ENCODE results near the gene NAV2.

The NAV2 gene

DNA sequence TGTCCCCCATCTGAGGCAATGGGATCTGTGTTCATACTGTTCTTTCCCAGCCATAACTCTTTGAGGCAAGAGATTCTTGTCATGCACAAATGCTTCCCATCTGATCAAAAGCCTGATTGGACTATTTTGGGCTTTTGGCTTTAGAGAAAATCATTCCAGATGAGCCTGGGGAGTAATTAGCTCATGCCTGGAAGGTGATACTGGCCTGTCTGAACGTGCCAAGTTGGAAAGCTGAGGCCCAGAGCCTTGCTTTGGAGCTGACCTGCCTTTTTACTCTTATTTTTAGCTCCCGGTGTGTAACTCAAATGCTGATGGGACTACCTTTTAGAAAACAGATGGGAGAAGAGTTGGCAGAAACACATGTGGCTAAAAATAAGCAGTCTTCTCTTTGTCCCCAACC, 342.7 kb downstream of the NAV2 start:
- H3K27ac Mint-ChIP-seq, result no peak overlapping the region
- H3K4me3 Mint-ChIP-seq, result no peak overlapping the region
- no peaks in the 10 kb centered on the region for H3K4me1 Mint-ChIP-seq (ENCODE audit: low read depth)
- no peaks in the 10 kb centered on the region for H3K36me3 Mint-ChIP-seq (ENCODE audit: low read depth)
- no peaks in the 10 kb centered on the region for H3K9me3 Mint-ChIP-seq
- no peaks in the 10 kb centered on the region for H3K27me3 Mint-ChIP-seq (ENCODE audit: low read depth)

DNA sequence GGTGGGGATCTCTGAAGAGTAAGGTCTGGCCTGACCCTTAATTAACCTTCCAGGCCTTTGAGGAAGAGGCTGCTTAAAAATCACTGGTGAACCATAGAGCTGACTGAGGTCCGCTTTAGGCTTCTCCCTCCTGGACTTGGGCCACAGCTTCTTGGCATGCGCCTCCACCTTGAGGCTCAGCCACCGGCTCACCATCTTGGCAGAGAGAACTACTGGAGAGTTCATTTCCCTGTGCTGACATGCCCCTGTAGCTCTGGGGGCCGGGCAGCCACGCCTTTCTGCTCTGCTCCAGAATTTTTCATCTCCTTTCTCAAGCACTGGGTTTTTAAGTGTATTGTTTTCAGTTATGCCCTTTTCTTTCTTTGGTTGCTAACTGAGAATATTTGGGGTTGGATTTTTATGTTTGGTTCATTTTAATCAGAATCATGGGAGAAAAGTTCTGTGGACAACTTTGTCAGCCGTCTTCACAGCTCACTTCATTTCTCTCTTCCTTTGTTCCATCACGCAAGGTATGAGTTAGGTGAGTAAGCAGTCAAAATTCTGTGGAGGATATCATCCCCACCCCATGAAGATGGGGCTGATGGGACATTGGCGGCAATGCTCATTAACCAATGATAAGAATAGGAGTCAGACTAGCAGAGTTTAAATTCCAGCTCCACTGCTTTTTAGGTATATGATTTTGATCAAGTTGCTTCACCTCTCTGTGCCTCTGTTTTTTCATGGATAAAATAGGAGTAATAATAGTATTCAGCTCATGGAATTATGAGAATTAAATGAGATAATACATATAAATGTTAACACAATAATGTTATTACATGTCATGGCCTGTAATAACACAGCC, 343.7 kb downstream of the NAV2 start:
- Mint-ChIP-seq H3K4me3 (no peak overlapping the region), H3K4me1 (ENCODE audit: low read depth) (no peaks in the 10 kb centered on the region), H3K27me3 (ENCODE audit: low read depth) (no peaks in the 10 kb centered on the region), H3K9me3 (no peaks in the 10 kb centered on the region), H3K27ac (no peak overlapping the region), H3K36me3 (ENCODE audit: low read depth) (no peaks in the 10 kb centered on the region)

DNA sequence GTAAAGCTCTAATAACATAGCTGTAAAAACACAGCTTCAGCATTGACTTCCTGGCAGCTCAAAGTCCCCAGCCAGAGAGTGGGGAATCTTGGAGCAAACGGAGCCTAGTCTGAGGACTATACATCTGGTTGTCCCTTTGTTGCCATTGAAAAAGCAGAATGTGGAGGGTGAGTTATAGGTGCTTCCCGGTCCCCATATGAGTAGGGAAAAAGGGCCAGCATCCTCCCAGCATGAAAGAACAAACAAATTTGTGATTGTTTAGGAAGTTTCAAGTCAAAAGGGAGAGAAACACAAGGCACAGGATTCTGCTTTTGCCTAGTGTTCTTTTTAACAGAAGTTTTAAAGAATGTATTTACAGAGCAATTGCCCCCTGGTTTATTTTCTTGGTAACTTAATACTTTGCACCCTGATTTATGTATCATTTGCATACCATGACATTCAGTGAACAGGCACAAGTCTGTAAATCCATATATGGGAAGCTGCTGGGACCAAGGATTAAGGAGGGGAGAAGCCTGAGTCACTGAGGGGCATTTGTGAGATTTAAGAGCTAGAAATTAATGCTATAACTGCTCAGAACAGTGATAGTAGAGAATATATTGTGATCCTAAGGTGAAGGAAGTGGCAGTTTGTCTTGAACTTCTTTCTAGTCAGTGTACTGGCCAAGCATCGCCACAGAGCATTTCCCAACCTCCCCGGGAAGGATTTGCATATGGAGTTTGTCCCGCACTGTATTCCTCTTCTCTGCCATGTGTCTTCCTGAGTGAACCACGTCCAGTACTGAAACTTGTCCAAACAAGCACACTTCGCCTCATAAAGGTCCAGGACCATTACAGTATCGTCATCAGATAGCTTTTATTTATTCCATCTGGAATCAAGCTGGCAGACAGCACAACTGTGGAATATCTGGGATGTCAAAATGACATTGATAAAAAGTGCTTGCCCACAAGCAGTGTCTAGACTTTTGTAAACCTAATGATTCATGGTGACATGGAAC, 344.6 kb downstream of the NAV2 start:
- Mint-ChIP-seq H3K27ac (no peak overlapping the region), H3K36me3 (ENCODE audit: low read depth) (no peaks in the 10 kb centered on the region), H3K9me3 (no peaks in the 10 kb centered on the region), H3K27me3 (ENCODE audit: low read depth) (no peaks in the 10 kb centered on the region), H3K4me3 (no peak overlapping the region), H3K4me1 (ENCODE audit: low read depth) (no peaks in the 10 kb centered on the region)

DNA sequence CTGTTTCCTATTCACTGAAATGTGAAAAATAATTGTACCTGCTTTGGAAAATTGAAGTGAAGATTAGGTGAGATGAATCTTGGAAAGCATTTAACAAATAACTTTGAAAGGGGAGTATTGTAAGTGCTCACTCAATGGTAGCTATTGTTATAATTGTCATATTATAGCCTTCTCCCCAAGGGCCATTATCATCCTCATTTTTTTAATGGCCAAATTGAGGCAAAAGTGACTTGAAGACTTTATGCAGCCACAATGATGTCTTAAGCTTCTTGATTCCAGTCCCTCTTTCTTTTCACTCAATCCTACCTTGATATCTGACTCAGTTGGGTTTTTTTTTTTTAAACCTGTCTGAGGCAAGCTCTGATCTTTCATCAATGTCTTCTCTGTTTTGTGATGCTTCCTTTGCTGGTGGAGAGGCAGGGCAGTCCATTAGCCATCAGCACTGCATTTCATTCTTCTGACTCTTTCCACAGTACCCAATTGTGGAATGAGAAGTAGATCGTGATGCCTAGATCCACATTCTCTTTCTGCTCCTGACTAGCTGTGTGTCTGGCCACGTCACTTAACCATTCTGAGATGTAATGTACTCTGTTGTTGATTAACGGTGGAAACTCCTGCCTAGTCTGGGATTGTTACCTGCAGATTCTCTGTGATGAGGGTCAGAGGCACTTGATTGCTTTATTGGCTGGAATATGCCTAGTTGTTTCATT, 346.3 kb downstream of the NAV2 start:
- Mint-ChIP-seq H3K4me1 (ENCODE audit: low read depth) (no peaks in the 10 kb centered on the region), H3K27me3 (ENCODE audit: low read depth) (no peaks in the 10 kb centered on the region), H3K4me3 (no peak overlapping the region), H3K27ac (no peak overlapping the region), H3K9me3 (no peaks in the 10 kb centered on the region), H3K36me3 (ENCODE audit: low read depth) (no peaks in the 10 kb centered on the region)

DNA sequence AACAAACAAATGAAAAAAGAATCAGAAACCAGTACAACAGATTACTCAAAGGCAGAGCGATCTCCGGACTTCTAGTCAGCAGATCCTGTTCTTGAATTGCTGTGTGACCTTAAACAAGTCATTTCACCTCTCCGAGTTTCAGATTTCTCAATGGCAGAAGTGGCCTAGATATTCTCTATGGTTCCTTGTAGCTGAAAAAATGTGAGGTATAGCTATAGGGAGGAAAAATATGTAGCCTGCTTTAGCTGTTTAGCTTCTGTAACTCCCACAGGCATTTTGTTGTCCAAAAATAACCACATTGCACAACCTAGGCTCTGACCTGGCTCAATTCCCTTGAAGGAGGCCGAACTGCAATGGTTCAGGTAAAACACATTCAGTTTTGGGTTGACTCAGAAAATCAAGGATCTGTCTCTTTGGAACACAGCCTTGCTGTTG, 347.0 kb downstream of the NAV2 start:
- Mint-ChIP-seq H3K36me3 (ENCODE audit: low read depth) (no peaks in the 10 kb centered on the region), H3K27ac (no peak overlapping the region), H3K9me3 (no peaks in the 10 kb centered on the region), H3K4me1 (ENCODE audit: low read depth) (no peaks in the 10 kb centered on the region), H3K27me3 (ENCODE audit: low read depth) (no peaks in the 10 kb centered on the region), H3K4me3 (no peak overlapping the region)

DNA sequence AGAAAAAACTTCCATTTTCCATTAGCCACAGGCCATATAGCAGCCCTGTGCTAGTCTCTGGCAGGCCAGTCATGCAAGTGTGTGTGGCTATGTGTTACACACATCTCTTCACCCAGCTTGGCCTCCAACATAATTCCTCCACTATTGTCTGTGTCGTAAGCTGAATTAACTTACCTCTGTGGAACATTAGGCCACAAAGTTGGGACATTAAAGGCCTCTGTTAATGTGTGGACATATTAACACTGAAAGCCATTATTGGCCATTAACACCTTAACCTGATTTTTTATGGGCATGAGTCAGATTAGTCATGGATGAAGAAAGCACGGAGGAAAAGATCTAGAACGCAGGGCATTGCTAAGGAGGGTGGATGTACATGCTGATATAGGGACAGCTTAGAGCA, 347.5 kb downstream of the NAV2 start:
- no peak overlapping the region for H3K27ac Mint-ChIP-seq
- H3K4me3 Mint-ChIP-seq, result no peak overlapping the region
- H3K9me3 Mint-ChIP-seq, result no peaks in the 10 kb centered on the region
- no peaks in the 10 kb centered on the region for H3K27me3 Mint-ChIP-seq (ENCODE audit: low read depth)
- H3K36me3 Mint-ChIP-seq (ENCODE audit: low read depth), result no peaks in the 10 kb centered on the region
- no peaks in the 10 kb centered on the region for H3K4me1 Mint-ChIP-seq (ENCODE audit: low read depth)

DNA sequence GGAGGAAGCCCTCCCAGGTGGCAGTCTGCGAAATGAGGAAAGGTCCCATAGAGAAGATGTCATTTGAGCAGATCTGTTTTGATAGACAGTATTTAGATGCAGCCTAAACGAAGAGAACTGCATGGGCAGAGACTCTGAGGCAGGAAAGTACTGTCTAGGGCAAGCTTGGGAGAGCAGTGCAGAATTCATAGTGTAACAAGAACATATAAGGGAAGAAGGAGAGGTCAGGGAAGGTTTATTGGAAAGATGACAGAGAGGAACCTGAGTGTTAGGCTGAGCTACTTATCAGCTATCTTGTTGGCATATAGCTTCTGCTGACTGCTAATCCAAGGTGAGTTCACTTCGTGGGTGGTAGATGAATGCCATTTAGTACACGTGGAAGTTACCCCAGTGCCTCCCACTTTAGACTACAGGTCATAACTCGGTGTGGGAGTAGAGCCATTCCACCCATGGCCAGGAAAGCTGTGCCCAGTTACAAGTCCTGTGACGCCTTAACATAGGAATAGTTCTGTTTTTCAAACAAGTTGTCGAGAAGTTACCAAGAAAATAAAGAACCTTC, 348.1 kb downstream of the NAV2 start:
- Mint-ChIP-seq H3K4me3 (no peak overlapping the region), H3K9me3 (no peaks in the 10 kb centered on the region)

DNA sequence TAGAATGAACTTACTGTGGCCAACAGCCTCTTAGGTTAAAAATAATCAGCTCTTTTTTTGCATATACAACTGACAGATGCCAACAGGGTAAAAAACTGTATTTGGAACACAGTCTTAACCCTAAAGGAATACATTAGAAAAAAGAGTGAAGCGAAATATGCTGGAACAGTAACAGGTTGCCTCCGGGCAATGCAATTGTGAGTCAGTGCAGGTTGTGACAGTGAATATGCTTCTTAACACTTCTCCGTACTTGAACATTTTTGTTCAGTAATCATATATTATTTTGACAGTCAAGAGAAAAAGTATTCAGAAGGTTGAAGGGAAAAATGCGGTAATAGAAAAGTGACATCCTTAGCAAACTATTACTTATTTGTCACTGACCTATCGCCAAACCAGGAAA, 349.1 kb downstream of the NAV2 start:
- Mint-ChIP-seq H3K9me3 (no peaks in the 10 kb centered on the region), H3K27ac (no peak overlapping the region), H3K36me3 (ENCODE audit: low read depth) (no peaks in the 10 kb centered on the region), H3K27me3 (ENCODE audit: low read depth) (no peaks in the 10 kb centered on the region), H3K4me1 (ENCODE audit: low read depth) (no peaks in the 10 kb centered on the region), H3K4me3 (no peak overlapping the region)

More for the DNA sequence above, 348.1 kb downstream of the NAV2 start:
- Mint-ChIP-seq H3K27me3 (ENCODE audit: low read depth) (no peaks in the 10 kb centered on the region), H3K4me1 (ENCODE audit: low read depth) (no peaks in the 10 kb centered on the region), H3K36me3 (ENCODE audit: low read depth) (no peaks in the 10 kb centered on the region), H3K27ac (no peak overlapping the region)

DNA sequence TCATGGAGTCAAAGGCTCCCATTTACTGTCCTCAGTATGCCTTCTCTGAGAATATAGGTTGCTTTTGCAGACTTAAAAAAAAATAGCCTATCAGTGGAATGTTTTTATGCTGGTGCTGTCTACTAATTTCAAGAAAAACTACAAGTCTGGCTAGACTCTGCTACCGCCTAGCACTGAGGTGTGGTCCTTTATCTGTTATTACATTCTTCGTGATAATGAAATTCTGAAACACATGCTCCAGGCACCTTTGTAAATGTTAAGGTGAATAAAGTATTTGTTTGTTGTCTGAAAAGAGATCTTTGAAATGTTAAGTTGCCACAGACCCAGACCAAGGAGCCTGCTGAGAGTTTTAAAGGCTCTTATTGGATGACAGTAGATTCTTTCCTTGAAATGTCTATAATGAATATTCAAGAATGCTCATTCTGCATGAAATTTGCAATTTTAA, 352.3 kb downstream of the NAV2 start:
- no peaks in the 10 kb centered on the region for H3K27me3 Mint-ChIP-seq (ENCODE audit: low read depth)
- no peak overlapping the region for H3K4me3 Mint-ChIP-seq
- H3K9me3 Mint-ChIP-seq, result no peaks in the 10 kb centered on the region
- no peak overlapping the region for H3K27ac Mint-ChIP-seq
- H3K4me1 Mint-ChIP-seq (ENCODE audit: low read depth), result no peaks in the 10 kb centered on the region
- no peaks in the 10 kb centered on the region for H3K36me3 Mint-ChIP-seq (ENCODE audit: low read depth)

DNA sequence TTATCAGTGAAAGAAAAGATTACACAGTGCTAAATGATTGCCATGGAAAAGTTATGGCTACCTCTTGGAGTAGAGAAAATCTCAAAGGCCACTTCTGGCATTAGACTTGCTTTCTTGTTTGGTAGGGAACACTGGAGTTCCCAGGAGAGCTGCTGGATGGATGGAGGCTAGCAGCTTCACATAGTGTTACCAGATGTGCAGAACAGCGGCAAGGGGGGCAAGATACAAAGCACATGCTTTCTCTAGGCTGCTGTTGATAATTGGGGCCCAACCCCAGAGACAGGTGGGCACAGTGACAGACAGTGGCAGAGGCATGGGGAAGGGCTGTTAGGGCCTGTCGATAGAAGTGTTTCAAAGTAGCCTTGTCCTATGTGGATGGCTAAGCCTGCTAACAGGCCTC, 352.8 kb downstream of the NAV2 start:
- H3K9me3 Mint-ChIP-seq, result no peaks in the 10 kb centered on the region
- H3K36me3 Mint-ChIP-seq (ENCODE audit: low read depth), result no peaks in the 10 kb centered on the region
- H3K27me3 Mint-ChIP-seq (ENCODE audit: low read depth), result no peaks in the 10 kb centered on the region
- H3K4me3 Mint-ChIP-seq, result no peak overlapping the region
- no peaks in the 10 kb centered on the region for H3K4me1 Mint-ChIP-seq (ENCODE audit: low read depth)
- H3K27ac Mint-ChIP-seq, result no peak overlapping the region

DNA sequence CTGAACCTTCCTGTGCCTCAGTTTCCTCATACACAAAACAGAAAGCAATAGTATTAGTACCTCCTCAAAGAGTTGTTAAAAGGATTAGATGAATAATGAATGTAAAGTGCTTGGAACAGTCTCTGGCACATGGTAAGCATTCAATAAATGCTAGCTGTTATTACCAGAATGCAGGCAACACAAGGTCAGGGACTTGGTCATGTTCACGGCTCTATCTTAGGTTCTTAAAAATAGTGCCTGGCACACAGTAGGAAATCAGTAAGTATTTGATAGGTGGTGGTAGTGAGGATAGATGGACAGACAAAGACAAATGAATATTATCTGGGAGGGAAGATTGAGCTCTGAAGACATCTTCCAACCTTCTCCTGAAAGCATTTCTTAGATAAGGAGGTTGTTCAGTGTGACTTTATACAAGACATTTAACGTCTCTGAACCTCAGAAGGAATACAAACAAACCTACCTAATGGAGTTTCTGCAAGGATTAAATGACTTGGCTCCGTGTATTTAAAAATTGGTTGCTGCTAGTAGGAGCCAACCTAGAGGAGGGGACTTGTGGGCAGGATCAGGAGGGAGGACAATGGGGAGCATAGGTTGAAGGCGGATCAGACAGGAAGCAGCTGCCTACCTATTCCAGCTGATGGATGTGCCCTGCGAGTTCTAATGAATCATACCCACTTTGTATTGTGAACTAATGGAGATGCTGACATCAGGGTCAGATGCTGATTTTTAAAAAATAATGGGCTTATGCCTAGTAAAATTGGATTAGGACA, 353.6 kb downstream of the NAV2 start:
- no peaks in the 10 kb centered on the region for H3K27me3 Mint-ChIP-seq (ENCODE audit: low read depth)
- H3K27ac Mint-ChIP-seq, result no peak overlapping the region
- H3K36me3 Mint-ChIP-seq (ENCODE audit: low read depth), result no peaks in the 10 kb centered on the region
- no peaks in the 10 kb centered on the region for H3K4me1 Mint-ChIP-seq (ENCODE audit: low read depth)
- H3K9me3 Mint-ChIP-seq, result no peaks in the 10 kb centered on the region
- H3K4me3 Mint-ChIP-seq, result no peak overlapping the region

DNA sequence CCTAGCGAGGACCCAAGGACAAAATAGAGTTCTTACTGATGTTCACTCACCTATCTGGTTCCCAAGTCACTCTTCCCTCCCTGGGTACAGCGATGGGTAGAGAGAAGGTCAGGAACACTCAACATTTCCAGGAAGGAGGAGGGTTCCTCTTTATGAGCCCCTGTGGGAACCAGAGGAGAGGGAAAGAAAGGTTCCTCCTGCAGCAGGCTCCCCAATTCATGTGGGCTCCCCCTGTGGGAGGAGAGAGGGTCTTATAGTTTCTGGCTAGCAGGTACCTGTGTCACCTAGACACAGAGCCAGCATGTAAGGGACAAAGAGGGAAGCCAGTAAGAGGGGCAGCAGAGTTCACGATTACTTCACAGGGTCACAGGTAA, 354.1 kb downstream of the NAV2 start:
- H3K4me3 Mint-ChIP-seq, result no peak overlapping the region
- H3K27me3 Mint-ChIP-seq (ENCODE audit: low read depth), result no peaks in the 10 kb centered on the region
- H3K36me3 Mint-ChIP-seq (ENCODE audit: low read depth), result no peaks in the 10 kb centered on the region
- no peaks in the 10 kb centered on the region for H3K4me1 Mint-ChIP-seq (ENCODE audit: low read depth)
- no peaks in the 10 kb centered on the region for H3K9me3 Mint-ChIP-seq
- H3K27ac Mint-ChIP-seq, result no peak overlapping the region

DNA sequence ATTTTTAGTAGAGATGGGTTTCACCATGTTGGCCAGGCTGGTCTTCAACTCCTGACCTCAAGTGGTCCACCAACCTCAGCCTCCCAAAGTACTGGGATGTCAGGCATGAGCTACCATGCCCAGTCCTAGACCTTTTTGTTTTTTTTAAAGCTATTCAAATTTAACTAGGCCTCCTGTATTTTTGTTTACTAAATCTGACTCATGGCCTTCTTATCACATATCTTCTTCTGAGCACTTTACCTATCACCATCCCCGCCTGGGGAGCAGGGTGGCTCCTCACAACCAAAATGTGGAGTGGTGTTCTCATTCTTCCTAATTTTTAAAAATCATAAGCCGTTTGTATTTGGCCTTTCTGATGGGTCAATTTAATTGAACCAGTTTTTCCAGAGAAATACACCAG, 355.0 kb downstream of the NAV2 start:
- no peak overlapping the region for H3K4me3 Mint-ChIP-seq
- H3K9me3 Mint-ChIP-seq, result no peaks in the 10 kb centered on the region
- H3K36me3 Mint-ChIP-seq (ENCODE audit: low read depth), result no peaks in the 10 kb centered on the region
- no peak overlapping the region for H3K27ac Mint-ChIP-seq
- H3K4me1 Mint-ChIP-seq (ENCODE audit: low read depth), result no peaks in the 10 kb centered on the region
- H3K27me3 Mint-ChIP-seq (ENCODE audit: low read depth), result no peaks in the 10 kb centered on the region

DNA sequence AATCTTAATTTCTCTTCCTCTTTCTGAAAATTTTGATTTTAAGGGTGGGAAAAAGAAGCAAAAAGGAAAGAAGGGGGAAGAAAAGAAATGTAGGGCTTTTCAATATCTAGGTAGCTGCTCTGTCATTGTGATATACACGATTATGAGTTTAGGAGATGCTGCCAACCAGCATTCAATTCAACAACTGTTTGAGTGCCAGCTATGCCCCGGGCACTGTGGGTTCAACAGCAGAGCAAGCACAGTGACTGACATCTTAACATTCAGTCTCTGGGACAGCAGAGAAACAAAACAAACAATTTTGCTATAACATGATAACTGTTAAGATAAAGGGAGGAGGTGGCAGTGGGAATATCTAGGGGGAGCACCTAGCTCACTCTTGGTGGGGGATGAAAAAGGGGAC, 356.1 kb downstream of the NAV2 start:
- no peak overlapping the region for H3K27ac Mint-ChIP-seq
- no peaks in the 10 kb centered on the region for H3K4me1 Mint-ChIP-seq (ENCODE audit: low read depth)
- H3K9me3 Mint-ChIP-seq, result no peaks in the 10 kb centered on the region
- H3K4me3 Mint-ChIP-seq, result no peak overlapping the region
- no peaks in the 10 kb centered on the region for H3K27me3 Mint-ChIP-seq (ENCODE audit: low read depth)
- no peaks in the 10 kb centered on the region for H3K36me3 Mint-ChIP-seq (ENCODE audit: low read depth)

Measured in T-helper 1 cell treated with Interleukin-12 subunit alpha and Interleukin-12 subunit beta and Interleukin-4 antibody, amounts not matched to agents 30 μg/mL and 1 μg/mL, for 36 hours (primary cell).